Neural cell (in vitro differentiated cells): ENCODE results near the gene ATG2A. TPM values are rescaled to one million over a fixed set of nuclear protein-coding genes. Genes with fewer than 3 reads are reported as not detected.

Source experiments
- H2AFZ ChIP-seq: fragments of 200-600, 300-800 bp; sonication (generic), shearing (Covaris generic); 2 replicates; pipeline ENCODE4 v1.6.0; 2014; ENCODE audit warnings: low read depth, mild to moderate bottlenecking, antibody characterized with exemption, low read length, moderate library complexity
- H3F3A ChIP-seq: fragments of 200-600 bp; shearing (Covaris generic); 2 replicates; pipeline ENCODE4 v1.6.1; 2016; ENCODE audit warnings: mild to moderate bottlenecking, moderate library complexity, mixed read lengths, antibody characterized with exemption, low read length; ENCODE audit not compliant: insufficient read depth, poor library complexity, severe bottlenecking
- H3K27ac ChIP-seq: fragments of 200-600, 300-800 bp; sonication (generic), shearing (Covaris generic); 2 replicates; pipeline ENCODE4 v1.5.1; 2014; ENCODE audit warnings: mild to moderate bottlenecking, low read length, moderate library complexity
- H3K27me3 ChIP-seq: fragments of 300-800, 200-600 bp; sonication (generic), shearing (Covaris generic); 2 replicates; pipeline ENCODE4 v1.6.0; 2014; ENCODE audit warnings: mild to moderate bottlenecking, low read depth, low read length, moderate library complexity; ENCODE audit not compliant: insufficient read depth
- H3K36me3 ChIP-seq: fragments of 300-800, 200-600 bp; sonication (generic), shearing (Covaris generic); 2 replicates; pipeline ENCODE4 v1.5.1; 2014; ENCODE audit warnings: mild to moderate bottlenecking, antibody characterized with exemption, low read length, moderate library complexity; ENCODE audit not compliant: insufficient read depth
- H3K4me2 ChIP-seq: fragments of 300-800, 200-600 bp; sonication (generic), shearing (Covaris generic); 2 replicates; pipeline ENCODE4 v1.6.0; 2014; ENCODE audit warnings: mild to moderate bottlenecking, low read length
- H3K4me3 ChIP-seq: fragments of 300-800, 200-600 bp; sonication (generic), shearing (Covaris generic); 2 replicates; pipeline ENCODE4 v1.5.1; 2014; ENCODE audit warnings: mild to moderate bottlenecking, low read length, moderate library complexity
- H3K79me2 ChIP-seq: fragments of 200-600 bp; shearing (Covaris generic); replicated peaks from 2 replicates; pipeline ENCODE4 v1.6.0; 2014; ENCODE audit warnings: mild to moderate bottlenecking, low read length, moderate library complexity; ENCODE audit not compliant: insufficient read depth
- H3K9ac ChIP-seq: fragments of 300-800, 200-600 bp; sonication (generic), shearing (Covaris generic); 2 replicates; pipeline ENCODE4 v1.6.1; 2016; ENCODE audit warnings: mild to moderate bottlenecking, low read length, mixed read lengths
- H3K9me2 ChIP-seq: fragments of 200-600 bp; shearing (Covaris generic); 2 replicates; pipeline ENCODE4 v1.6.1; 2016; ENCODE audit warnings: mild to moderate bottlenecking, low read length, mixed read lengths; ENCODE audit not compliant: insufficient read depth
- H3K9me3 ChIP-seq: fragments of 200-600, 300-800 bp; sonication (generic), shearing (Covaris generic); 2 replicates; pipeline ENCODE4 v1.6.1; 2016; ENCODE audit warnings: mild to moderate bottlenecking, mixed run types, low read length, moderate library complexity, mixed read lengths
- H4K20me1 ChIP-seq: fragments of 200-600 bp; shearing (Covaris generic); 2 replicates; pipeline ENCODE4 v1.6.1; 2016; ENCODE audit warnings: mild to moderate bottlenecking, mixed run types; ENCODE audit not compliant: insufficient read depth
- CTCF ChIP-seq: fragments of 450-650 bp; IDR thresholded peaks from 2 replicates; pipeline ENCODE4 v1.5.1; 2014; ENCODE audit warnings: antibody characterized with exemption, mild to moderate bottlenecking, moderate library complexity; ENCODE audit not compliant: poor library complexity, severe bottlenecking
- EP300 ChIP-seq: fragments of 450-650 bp; conservative IDR thresholded peaks from 2 replicates; pipeline ENCODE4 v1.6.1; 2014; ENCODE audit warnings: antibody characterized with exemption, mild to moderate bottlenecking, moderate library complexity; ENCODE audit not compliant: poor library complexity, severe bottlenecking
- EZH2 ChIP-seq: fragments of 200-600, 300-800 bp; shearing (Covaris generic), sonication (generic); IDR thresholded peaks from 2 replicates; pipeline ENCODE4 v1.6.1; 2014; ENCODE audit warnings: antibody characterized with exemption, low read length, borderline replicate concordance, mild to moderate bottlenecking; ENCODE audit not compliant: insufficient read depth, poor library complexity, severe bottlenecking
- MXI1 ChIP-seq: fragments of 450-650 bp; conservative IDR thresholded peaks from 2 replicates; pipeline ENCODE4 v1.6.1; 2014; ENCODE audit warnings: antibody characterized with exemption, mild to moderate bottlenecking; ENCODE audit not compliant: poor library complexity, severe bottlenecking
- POLR2AphosphoS5 ChIP-seq: IDR thresholded peaks from 2 replicates; pipeline ENCODE4 v1.6.1; 2012
- RAD21 ChIP-seq: fragments of 450-650 bp; conservative IDR thresholded peaks from 2 replicates; pipeline ENCODE4 v1.6.1; 2014; ENCODE audit warnings: antibody characterized with exemption, mild to moderate bottlenecking, moderate library complexity
- SMC3 ChIP-seq: fragments of 450-650 bp; conservative IDR thresholded peaks from 2 replicates; pipeline ENCODE4 v1.6.1; 2014; ENCODE audit warnings: antibody characterized with exemption, mild to moderate bottlenecking, moderate library complexity; ENCODE audit not compliant: poor library complexity
- TAF1 ChIP-seq: IDR thresholded peaks from 2 replicates; pipeline ENCODE4 v1.6.1; 2012; ENCODE audit warnings: low read depth
- polyA plus RNA-seq: library from polyadenylated mRNA; depleted of rRNA; stranded (reverse); fragments of >200 nt; gene quantifications from 2 replicates; pipeline ENCODE4 v1.2.3, GENCODE V29; 2014
- TF ChIP-seq, protein P1 (sequence below): IDR thresholded peaks from 2 replicates; pipeline ENCODE4 v1.6.1; 2012; ENCODE audit warnings: borderline replicate concordance

ATG2A gene
- polyA plus RNA-seq, 1 donor from 2014 or later, result 7.5 TPM

- no peaks in the 10 kb centered on the region for H3F3A ChIP-seq
- no peak overlapping the region for H3K27ac ChIP-seq
- no peak overlapping the region for H3K9ac ChIP-seq
- H3K27me3 ChIP-seq, result no peaks in the 10 kb centered on the region
- no peaks in the 10 kb centered on the region for H3K9me3 ChIP-seq
- H3K4me2 ChIP-seq, result no peak overlapping the region
- H3K79me2 ChIP-seq, result no peaks in the 10 kb centered on the region
- no peak overlapping the region for H3K4me3 ChIP-seq
- H2AFZ ChIP-seq, result no peak overlapping the region
- no peaks in the 10 kb centered on the region for H3K36me3 ChIP-seq
- no peaks in the 10 kb centered on the region for H4K20me1 ChIP-seq
- H3K9me2 ChIP-seq, result no peaks in the 10 kb centered on the region
- TF ChIP-seq EP300 (no peak), POLR2AphosphoS5 (no peak), RAD21 (no peak), EZH2 (no peak), SMC3 (no peak), TAF1 (no peak), MXI1 (no peak), CTCF (no peak)
- TF ChIP-seq, protein P1, sequence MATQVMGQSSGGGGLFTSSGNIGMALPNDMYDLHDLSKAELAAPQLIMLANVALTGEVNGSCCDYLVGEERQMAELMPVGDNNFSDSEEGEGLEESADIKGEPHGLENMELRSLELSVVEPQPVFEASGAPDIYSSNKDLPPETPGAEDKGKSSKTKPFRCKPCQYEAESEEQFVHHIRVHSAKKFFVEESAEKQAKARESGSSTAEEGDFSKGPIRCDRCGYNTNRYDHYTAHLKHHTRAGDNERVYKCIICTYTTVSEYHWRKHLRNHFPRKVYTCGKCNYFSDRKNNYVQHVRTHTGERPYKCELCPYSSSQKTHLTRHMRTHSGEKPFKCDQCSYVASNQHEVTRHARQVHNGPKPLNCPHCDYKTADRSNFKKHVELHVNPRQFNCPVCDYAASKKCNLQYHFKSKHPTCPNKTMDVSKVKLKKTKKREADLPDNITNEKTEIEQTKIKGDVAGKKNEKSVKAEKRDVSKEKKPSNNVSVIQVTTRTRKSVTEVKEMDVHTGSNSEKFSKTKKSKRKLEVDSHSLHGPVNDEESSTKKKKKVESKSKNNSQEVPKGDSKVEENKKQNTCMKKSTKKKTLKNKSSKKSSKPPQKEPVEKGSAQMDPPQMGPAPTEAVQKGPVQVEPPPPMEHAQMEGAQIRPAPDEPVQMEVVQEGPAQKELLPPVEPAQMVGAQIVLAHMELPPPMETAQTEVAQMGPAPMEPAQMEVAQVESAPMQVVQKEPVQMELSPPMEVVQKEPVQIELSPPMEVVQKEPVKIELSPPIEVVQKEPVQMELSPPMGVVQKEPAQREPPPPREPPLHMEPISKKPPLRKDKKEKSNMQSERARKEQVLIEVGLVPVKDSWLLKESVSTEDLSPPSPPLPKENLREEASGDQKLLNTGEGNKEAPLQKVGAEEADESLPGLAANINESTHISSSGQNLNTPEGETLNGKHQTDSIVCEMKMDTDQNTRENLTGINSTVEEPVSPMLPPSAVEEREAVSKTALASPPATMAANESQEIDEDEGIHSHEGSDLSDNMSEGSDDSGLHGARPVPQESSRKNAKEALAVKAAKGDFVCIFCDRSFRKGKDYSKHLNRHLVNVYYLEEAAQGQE, result no peak
Measured at GRCh38 chr11:64855596-64856304, 61.3 kb downstream of the ATG2A start.

- H3K79me2 ChIP-seq, result no peaks in the 10 kb centered on the region
- no peaks in the 10 kb centered on the region for H3F3A ChIP-seq
- no peaks in the 10 kb centered on the region for H3K36me3 ChIP-seq
- H3K4me2 ChIP-seq, result no peak overlapping the region
- no peaks in the 10 kb centered on the region for H3K9me2 ChIP-seq
- H3K9ac ChIP-seq, result no peak overlapping the region
- no peaks in the 10 kb centered on the region for H3K27me3 ChIP-seq
- H4K20me1 ChIP-seq, result no peaks in the 10 kb centered on the region
- H3K9me3 ChIP-seq, result no peaks in the 10 kb centered on the region
- no peak overlapping the region for H3K27ac ChIP-seq
- H3K4me3 ChIP-seq, result no peak overlapping the region
- H2AFZ ChIP-seq, result no peak overlapping the region
- TF ChIP-seq SMC3 (no peak), POLR2AphosphoS5 (no peak), MXI1 (no peak), EP300 (no peak), EZH2 (no peak), TAF1 (no peak), CTCF (no peak), RAD21 (no peak)
- TF ChIP-seq, protein P1, result no peak
Measured at GRCh38 chr11:64854534-64855502, 62.2 kb downstream of the ATG2A start.
